ENCODE results near the gene CTNS.

Gene CTNS

DNA sequence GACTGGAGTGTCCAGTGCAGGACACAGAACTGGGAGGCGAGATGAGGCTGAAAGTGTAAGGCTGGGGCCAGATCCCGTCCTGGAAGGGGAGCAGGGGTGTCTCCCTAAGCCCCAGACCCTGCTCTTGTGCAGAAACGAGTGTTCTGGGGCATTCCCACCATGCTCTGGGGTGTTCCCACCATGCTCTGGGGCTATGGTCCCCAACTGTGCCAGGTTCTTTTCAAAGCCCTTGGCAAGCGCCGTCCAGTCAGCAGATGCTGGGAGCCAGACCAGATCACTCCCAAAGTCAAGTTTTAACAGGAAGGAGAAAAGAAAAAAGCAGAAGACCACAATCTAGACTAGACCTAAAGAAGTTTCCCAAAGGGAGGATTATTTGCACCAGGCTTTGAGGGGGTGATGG is 29.3 kb downstream of the CTNS start:
- TF ChIP-seq, protein P1, sequence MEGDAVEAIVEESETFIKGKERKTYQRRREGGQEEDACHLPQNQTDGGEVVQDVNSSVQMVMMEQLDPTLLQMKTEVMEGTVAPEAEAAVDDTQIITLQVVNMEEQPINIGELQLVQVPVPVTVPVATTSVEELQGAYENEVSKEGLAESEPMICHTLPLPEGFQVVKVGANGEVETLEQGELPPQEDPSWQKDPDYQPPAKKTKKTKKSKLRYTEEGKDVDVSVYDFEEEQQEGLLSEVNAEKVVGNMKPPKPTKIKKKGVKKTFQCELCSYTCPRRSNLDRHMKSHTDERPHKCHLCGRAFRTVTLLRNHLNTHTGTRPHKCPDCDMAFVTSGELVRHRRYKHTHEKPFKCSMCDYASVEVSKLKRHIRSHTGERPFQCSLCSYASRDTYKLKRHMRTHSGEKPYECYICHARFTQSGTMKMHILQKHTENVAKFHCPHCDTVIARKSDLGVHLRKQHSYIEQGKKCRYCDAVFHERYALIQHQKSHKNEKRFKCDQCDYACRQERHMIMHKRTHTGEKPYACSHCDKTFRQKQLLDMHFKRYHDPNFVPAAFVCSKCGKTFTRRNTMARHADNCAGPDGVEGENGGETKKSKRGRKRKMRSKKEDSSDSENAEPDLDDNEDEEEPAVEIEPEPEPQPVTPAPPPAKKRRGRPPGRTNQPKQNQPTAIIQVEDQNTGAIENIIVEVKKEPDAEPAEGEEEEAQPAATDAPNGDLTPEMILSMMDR (IDR thresholded peaks at IDR 0.05; ENCODE audit: low read depth, low read length, missing control alignments), result no peak
- no peak for DNase-seq (ENCODE audit: low read depth)
- H3K4me3 ChIP-seq (ENCODE audit: low read depth, low read length), result no peak overlapping the region

DNA sequence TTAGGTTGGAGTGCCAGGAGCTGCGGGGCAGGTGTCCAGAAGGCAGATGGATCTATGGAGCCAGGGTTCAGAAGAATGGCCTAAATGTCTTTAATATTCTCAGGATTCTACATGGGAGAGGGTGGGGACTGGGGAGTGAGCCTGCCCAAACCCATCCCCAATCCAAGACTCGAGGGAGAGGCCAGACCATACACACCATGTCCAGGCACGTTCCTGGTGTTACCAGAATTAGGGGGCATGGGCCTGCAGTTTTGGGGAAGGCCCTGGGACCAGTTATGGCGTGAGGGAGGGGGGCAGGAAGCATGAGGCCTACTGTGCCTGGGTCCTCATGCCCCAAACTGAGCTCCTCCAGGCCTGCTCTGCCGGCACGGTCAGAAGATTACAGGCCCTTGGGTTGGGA is 30.0 kb downstream of the CTNS start:
- no peak overlapping the region for H3K4me3 ChIP-seq (ENCODE audit: low read depth, low read length)
- TF ChIP-seq, protein P1 (IDR thresholded peaks at IDR 0.05; ENCODE audit: low read depth, low read length, missing control alignments), result no peak
- DNase-seq (ENCODE audit: low read depth), result no peak

DNA sequence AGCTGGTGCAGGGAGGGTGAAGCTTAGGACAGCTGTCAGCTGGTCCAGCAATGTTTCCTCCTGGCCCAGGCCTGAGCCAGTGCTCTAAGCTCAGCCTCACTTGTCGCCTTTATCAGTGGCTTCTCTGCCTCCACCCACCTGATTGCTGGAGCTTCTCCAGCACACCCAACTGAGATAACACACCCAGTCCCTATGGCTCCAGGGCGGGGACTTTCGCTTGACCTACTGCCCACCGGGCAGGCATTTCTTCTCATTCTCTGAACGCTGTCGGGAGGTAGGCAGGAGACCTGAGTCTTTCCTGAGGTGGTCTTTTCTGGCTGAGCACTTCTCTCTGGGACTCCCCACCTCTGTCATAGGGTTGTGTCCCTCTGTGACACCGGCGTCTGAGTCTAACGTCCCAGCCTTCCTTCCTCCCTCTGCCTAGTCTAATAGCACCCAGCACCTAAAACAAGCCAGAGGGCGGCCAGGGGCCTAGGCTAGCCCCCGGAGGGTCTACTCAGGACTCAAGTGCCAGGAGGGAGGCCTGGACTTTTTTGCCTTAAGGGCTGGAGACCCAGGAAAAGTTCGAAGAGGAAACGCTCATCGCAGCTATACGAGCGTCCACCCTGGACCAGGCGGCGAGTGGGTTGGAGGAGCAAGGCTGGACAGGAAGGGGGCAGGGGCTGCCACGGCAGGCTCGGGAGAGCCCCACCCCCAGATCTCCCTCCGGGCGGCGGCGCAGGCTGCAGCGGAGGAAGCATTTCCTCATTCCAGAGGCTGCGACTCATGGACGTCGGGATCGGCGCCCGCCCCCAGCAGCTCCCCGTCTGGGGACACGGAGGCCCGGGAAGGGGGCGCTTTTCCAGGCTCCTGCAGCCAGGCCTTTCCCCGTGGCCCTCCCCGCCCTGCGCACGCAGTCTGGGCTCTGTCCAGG is 31.1 kb downstream of the CTNS start:
- no peak for DNase-seq (ENCODE audit: low read depth)

DNA sequence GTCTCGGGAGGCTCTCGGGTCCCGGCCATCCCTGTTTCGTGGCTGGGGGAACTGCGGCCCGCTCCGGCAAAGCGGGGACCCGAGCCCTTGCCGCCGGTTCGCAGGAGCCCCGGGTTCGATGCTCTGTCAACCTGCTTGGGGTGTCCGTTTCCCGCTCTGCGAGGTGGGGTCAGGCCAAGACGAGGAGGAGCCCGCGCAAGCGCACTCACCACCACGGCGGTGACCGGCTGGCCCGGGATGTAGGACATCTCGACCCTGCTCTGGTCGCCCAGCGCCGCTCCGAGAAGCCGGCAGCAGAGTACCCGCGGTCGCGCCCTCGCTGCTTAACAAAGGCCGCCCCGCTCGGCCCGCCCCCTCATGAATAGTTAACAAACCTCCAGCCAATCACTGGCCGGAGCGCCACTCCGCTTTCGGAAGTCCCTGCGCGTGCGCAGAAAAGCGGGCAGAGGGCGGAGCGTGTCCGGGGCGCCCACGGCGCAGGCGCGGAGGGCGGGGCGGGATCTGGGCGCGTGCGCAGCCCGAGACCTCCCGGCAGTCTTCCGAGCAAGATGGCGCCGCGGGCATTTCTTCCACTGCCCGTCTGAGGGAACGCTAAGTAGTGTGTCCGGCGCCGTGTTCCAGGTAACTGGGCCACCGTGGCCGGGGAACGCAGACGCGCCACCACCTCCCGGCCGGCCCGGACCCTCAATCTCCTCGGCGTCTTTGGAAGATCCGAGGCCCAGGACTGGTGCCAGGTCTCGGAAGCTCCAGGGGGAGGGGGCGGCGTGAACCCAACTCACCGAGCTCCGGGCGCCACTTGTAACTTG is 31.9 kb downstream of the CTNS start, which contains the start of the genes EMC6 and TAX1BP3:
Gene EMC6, plus strand, starts transcription at position 534 of the 806 bp plus-strand sequence. CDS start 335 bp downstream, outside the sequence.
Gene TAX1BP3, minus strand, starts transcription at position 300 of the 806 bp plus-strand sequence. Its CDS starts 52 bp downstream, at position 248.
- DNase-seq (ENCODE audit: low read depth), result peak; percentile 81
- TF ChIP-seq, protein P1 (IDR thresholded peaks at IDR 0.05; ENCODE audit: low read depth, low read length, missing control alignments), result no peak
- H3K4me3 ChIP-seq (ENCODE audit: low read depth, low read length), result peak within 1 kb of the TSS; percentile 89

More for the DNA sequence above, 31.1 kb downstream of the CTNS start:
- H3K4me3 ChIP-seq (ENCODE audit: low read depth, low read length), result peak overlapping the region; percentile 89
- TF ChIP-seq, protein P1 (IDR thresholded peaks at IDR 0.05; ENCODE audit: low read depth, low read length, missing control alignments), result no peak

DNA sequence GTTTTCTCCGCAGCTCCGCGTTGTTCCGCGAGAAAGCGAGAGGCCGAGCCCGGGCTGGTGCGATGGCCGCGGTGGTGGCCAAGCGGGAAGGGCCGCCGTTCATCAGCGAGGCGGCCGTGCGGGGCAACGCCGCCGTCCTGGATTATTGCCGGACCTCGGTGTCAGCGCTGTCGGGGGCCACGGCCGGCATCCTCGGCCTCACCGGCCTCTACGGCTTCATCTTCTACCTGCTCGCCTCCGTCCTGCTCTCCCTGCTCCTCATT is 32.5 kb downstream of the CTNS start:
- TF ChIP-seq, protein P1 (IDR thresholded peaks at IDR 0.05; ENCODE audit: low read depth, low read length, missing control alignments), result no peak

DNA sequence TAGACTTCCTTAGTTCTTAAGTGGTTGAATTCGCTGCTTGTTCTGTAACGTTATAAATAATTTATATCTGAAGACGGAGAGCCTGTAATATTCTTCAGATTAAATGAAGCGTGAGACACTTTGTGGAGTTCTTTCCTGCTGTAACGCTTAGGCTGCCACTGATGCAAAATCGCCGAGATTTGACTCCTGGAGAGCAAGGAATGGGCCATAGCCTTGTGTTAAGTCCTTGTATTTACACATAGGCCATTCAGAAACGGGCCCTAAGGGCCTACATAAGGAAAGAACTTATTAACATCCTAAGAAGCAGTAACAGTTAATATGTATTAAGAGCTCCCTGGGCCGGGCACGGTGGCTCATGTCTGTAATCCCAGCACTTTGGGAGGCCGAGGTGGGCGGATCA is 33.0 kb downstream of the CTNS start:
- H3K4me3 ChIP-seq (ENCODE audit: low read depth, low read length), result peak overlapping the region; percentile 89
- DNase-seq (ENCODE audit: low read depth), result no peak
- TF ChIP-seq, protein P1 (IDR thresholded peaks at IDR 0.05; ENCODE audit: low read depth, low read length, missing control alignments), result no peak

More for the DNA sequence above, 32.5 kb downstream of the CTNS start:
- DNase-seq (ENCODE audit: low read depth), result no peak
- peak overlapping the region; percentile 89 for H3K4me3 ChIP-seq (ENCODE audit: low read depth, low read length)

Data from GM12864 (cell line).